ENCODE measurements around the gene MARK3. TPM values are rescaled to one million over a fixed set of nuclear protein-coding genes. Genes with fewer than 3 reads are reported as not detected.

The MARK3 gene
- total and polyA plus RNA-seq, 10 of the 15 experiments (the other 5 are each of a cell fraction or from before 2014, with no cell fraction given): 10.7 to 75.1 (median 41.4) TPM

- RAD21 ChIA-PET (ENCODE audit: unreplicated experiment): interaction anchor here (1.0 kb wide), 1 partner anchor 15 kb away, joined by 3 read pairs; no protein-coding TSS in a partner anchor
- H3K27me3 ChIP-seq (replicated peaks in 1 of 2; ENCODE audit: control insufficient read depth in 2 of 2, insufficient read depth in 2 of 2, low read length in 1 of 2): no peaks in the 10 kb centered on the region
- intact Hi-C loops (cut with micrococcal nuclease; ENCODE audit: unreplicated experiment): no loop called here
- no peak overlapping the region for H2AFZ ChIP-seq (ENCODE audit: control insufficient read depth, low read depth, low read length)
- no peak overlapping the region for H3K4me3 ChIP-seq
- TF ChIP-seq BCL11A (IDR thresholded peaks at IDR 0.05; ENCODE audit: low read depth, low read length) (no peak), PKNOX1 (IDR thresholded peaks at IDR 0.05) (no peak), PML (IDR thresholded peaks at IDR 0.05; ENCODE audit: low read length) (no peak), TARDBP (IDR thresholded peaks at IDR 0.05; ENCODE audit: borderline replicate concordance) (no peak), IRF3 (IDR thresholded peaks at IDR 0.05) (no peak), EGR1 (IDR thresholded peaks at IDR 0.05; ENCODE audit: borderline replicate concordance in 1 of 2, low read depth in 2 of 2, low read length in 2 of 2) (no peak), RAD21 (IDR thresholded peaks at IDR 0.05; ENCODE audit: insufficient read depth, low read depth, low read length) (no peak), NFYB (IDR thresholded peaks at IDR 0.05; ENCODE audit: insufficient read depth, low read depth, low read length) (no peak), NR2C1 (IDR thresholded peaks at IDR 0.05) (no peak), MYC (IDR thresholded peaks at IDR 0.05; ENCODE audit: insufficient read depth, insufficient read length, insufficient replicate concordance, low read length, severe bottlenecking) (no peak), FOXM1 (IDR thresholded peaks at IDR 0.05; ENCODE audit: low read depth, low read length) (no peak), NFXL1 (IDR thresholded peaks at IDR 0.05; ENCODE audit: borderline replicate concordance) (no peak)
- TF ChIP-seq, protein P1, sequence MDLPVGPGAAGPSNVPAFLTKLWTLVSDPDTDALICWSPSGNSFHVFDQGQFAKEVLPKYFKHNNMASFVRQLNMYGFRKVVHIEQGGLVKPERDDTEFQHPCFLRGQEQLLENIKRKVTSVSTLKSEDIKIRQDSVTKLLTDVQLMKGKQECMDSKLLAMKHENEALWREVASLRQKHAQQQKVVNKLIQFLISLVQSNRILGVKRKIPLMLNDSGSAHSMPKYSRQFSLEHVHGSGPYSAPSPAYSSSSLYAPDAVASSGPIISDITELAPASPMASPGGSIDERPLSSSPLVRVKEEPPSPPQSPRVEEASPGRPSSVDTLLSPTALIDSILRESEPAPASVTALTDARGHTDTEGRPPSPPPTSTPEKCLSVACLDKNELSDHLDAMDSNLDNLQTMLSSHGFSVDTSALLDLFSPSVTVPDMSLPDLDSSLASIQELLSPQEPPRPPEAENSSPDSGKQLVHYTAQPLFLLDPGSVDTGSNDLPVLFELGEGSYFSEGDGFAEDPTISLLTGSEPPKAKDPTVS (IDR thresholded peaks at IDR 0.05; ENCODE audit: low read depth, low read length): no peak
- TF ChIP-seq, protein P2, sequence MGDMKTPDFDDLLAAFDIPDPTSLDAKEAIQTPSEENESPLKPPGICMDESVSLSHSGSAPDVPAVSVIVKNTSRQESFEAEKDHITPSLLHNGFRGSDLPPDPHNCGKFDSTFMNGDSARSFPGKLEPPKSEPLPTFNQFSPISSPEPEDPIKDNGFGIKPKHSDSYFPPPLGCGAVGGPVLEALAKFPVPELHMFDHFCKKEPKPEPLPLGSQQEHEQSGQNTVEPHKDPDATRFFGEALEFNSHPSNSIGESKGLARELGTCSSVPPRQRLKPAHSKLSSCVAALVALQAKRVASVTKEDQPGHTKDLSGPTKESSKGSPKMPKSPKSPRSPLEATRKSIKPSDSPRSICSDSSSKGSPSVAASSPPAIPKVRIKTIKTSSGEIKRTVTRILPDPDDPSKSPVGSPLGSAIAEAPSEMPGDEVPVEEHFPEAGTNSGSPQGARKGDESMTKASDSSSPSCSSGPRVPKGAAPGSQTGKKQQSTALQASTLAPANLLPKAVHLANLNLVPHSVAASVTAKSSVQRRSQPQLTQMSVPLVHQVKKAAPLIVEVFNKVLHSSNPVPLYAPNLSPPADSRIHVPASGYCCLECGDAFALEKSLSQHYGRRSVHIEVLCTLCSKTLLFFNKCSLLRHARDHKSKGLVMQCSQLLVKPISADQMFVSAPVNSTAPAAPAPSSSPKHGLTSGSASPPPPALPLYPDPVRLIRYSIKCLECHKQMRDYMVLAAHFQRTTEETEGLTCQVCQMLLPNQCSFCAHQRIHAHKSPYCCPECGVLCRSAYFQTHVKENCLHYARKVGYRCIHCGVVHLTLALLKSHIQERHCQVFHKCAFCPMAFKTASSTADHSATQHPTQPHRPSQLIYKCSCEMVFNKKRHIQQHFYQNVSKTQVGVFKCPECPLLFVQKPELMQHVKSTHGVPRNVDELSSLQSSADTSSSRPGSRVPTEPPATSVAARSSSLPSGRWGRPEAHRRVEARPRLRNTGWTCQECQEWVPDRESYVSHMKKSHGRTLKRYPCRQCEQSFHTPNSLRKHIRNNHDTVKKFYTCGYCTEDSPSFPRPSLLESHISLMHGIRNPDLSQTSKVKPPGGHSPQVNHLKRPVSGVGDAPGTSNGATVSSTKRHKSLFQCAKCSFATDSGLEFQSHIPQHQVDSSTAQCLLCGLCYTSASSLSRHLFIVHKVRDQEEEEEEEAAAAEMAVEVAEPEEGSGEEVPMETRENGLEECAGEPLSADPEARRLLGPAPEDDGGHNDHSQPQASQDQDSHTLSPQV (IDR thresholded peaks at IDR 0.05): no peak
- no peaks in the 10 kb centered on the region for H3K9me3 ChIP-seq (replicated peaks; ENCODE audit: control insufficient read depth, insufficient read depth, low read length)
- peaks cover 26% of the 10 kb centered on the region for H3K79me2 ChIP-seq (ENCODE audit: control insufficient read depth, insufficient read depth, low read length)
- SMC1A ChIA-PET (ENCODE audit: uncharacterized antibody, unreplicated experiment): no interaction called here
- peaks cover 0 to 6% of the 10 kb centered on the region in 2 experiments; a peak in 2 of 4 replicates for H3K36me3 ChIP-seq (ENCODE audit: control insufficient read depth in 2 of 2, insufficient read depth in 2 of 2, low read length in 1 of 2)
- H4K20me1 ChIP-seq (ENCODE audit: control insufficient read depth, insufficient read depth): no peaks in the 10 kb centered on the region
- no peak overlapping the region for H3K9ac ChIP-seq (ENCODE audit: control insufficient read depth, insufficient read depth, low read length)
- ATAC-seq (no peak), FAIRE-seq (no peak), DNase-seq (ENCODE audit: low read depth, low spot score) (no peak)
- CTCF ChIA-PET: no interaction called here
- in situ Hi-C loops (cut with MboI): no loop called here
- H3K4me1 ChIP-seq (ENCODE audit: control insufficient read depth, insufficient read depth, low read length): peaks cover 6% of the 10 kb centered on the region
- no peak overlapping the region for H3K27ac ChIP-seq (ENCODE audit: control insufficient read depth, insufficient read depth)
- POLR2A ChIA-PET: no interaction called here
- H3K4me2 ChIP-seq (ENCODE audit: control insufficient read depth, insufficient read depth): no peak overlapping the region
- no TSS peak for BruUV-seq (replicated peaks)
- 81% methylated on average over 23 of the region's 23 CpGs for whole genome bisulfite sequencing (ENCODE audit: insufficient coverage, insufficient replicate concordance, low lambda C conversion rate, missing lambda C conversion rate)
Observed at GRCh38 chr14:103533137-103533998, 148.2 kb downstream of the MARK3 start.

Measured in GM12878 (cell line).